Prostate gland (tissue), 2 donors: ENCODE measurements around the gene FRMD4B.

Experiments
- POLR2A ChIP-seq: fragments of 450-650 bp; IDR thresholded peaks from one replicate; pipeline ENCODE4 v1.6.1; 2016; ENCODE audit warnings: antibody characterized with exemption, mild to moderate bottlenecking
- POLR2AphosphoS5 ChIP-seq: sonication (generic); formaldehyde crosslinking; IDR thresholded peaks from one replicate; pipeline ENCODE4 v1.6.1; 2017; ENCODE audit warnings: antibody characterized with exemption
- TF ChIP-seq, protein P1 (sequence below), 4 experiments: fragments of 200-600 bp in 2 of 4; fragments of 450-650 bp in 2 of 4; sonication (generic) in 2 of 4; IDR thresholded peaks; 1 replicate in 3 of 4; 2 replicates in 1 of 4; pipeline ENCODE4 v1.5.1; 2016 to 2019; ENCODE audit warnings: antibody characterized with exemption in 4 of 4, mild to moderate bottlenecking in 2 of 4, moderate library complexity in 2 of 4

DNA sequence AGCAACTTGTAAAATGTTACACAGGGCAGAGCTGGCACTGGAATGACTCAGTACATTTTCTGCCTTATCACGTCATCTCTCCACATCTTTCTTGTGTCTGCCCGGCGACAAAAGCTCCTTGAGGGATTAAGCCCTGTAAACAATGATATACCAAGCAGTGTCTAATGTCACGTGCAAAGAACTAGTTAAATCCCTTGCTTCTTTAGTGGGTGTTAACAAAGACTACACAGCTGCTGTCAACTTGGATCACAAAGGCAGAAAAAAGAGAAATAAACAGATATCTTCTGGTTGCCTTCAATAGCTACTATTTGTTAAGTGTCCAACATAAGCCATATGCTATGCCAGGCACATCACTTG, 48.1 kb upstream of the FRMD4B start:
- TF ChIP-seq POLR2A (no peak), POLR2AphosphoS5 (no peak)
- TF ChIP-seq, protein P1, sequence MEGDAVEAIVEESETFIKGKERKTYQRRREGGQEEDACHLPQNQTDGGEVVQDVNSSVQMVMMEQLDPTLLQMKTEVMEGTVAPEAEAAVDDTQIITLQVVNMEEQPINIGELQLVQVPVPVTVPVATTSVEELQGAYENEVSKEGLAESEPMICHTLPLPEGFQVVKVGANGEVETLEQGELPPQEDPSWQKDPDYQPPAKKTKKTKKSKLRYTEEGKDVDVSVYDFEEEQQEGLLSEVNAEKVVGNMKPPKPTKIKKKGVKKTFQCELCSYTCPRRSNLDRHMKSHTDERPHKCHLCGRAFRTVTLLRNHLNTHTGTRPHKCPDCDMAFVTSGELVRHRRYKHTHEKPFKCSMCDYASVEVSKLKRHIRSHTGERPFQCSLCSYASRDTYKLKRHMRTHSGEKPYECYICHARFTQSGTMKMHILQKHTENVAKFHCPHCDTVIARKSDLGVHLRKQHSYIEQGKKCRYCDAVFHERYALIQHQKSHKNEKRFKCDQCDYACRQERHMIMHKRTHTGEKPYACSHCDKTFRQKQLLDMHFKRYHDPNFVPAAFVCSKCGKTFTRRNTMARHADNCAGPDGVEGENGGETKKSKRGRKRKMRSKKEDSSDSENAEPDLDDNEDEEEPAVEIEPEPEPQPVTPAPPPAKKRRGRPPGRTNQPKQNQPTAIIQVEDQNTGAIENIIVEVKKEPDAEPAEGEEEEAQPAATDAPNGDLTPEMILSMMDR (IDR thresholded peaks at IDR 0.05), result no peak
